Suprapubic skin (tissue), 3 donors: ENCODE data around the gene TRIM41.

ENCODE experiments used
- CTCF ChIP-seq, 2 donors: fragments of 200-600 bp in 1 of 2; fragments of 450-650 bp in 1 of 2; sonication (generic) in 1 of 2; IDR thresholded peaks; one replicate each; pipeline ENCODE4 v1.5.1; 2016 to 2019; ENCODE audit warnings: antibody characterized with exemption in 2 of 2, mild to moderate bottlenecking in 1 of 2, moderate library complexity in 1 of 2
- EP300 ChIP-seq: sonication (generic); formaldehyde crosslinking; IDR thresholded peaks from one replicate; pipeline ENCODE4 v1.6.1; 2017; ENCODE audit warnings: antibody characterized with exemption
- POLR2A ChIP-seq, 2 donors: fragments of 450-650 bp; IDR thresholded peaks; one replicate each; pipeline ENCODE4 v1.6.1; 2017; ENCODE audit warnings: antibody characterized with exemption in 2 of 2, mild to moderate bottlenecking in 2 of 2, moderate library complexity in 2 of 2

DNA sequence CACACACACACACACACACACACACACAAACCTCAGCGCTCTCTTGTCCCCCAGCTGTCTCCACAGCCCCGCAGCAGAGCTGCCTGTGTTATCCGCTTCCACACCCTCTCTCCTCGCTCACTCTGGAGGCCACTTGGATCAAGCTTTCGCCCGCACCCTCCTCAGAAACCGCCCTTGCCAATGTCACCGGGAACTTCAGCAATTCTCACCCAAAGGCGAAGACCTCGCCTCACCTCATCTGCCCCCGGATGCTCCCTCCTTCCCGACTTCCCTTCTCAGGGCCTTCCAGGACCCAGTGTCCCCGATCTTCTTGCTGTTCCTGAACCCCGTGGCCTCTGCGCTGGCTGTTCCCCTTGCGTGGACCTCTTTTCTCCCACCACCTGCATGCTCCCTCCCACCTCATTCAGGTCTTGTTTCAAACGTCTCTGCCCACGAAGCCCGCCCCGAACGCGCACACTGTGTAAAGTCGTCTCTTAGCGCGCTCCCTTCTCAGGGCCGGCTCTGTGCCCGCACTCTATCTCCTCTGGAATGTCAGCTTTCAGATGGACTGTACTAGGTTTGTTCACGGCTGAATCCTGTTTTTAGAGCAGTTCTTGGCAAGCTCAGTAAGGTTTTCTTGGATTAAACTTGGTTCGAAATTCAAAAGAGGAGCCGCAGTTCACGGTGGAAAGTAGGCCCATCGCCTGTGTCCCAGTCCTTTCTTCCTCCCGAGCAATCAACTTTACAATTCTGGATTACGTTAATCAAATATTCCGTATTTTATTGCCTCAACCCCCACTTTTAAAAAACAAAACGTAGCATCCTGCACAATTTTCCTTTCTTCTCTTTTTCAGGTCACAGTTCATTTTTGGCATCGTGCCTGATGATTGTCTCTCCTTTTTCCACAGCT lies 17.1 kb upstream of the TRIM41 start:
- TF ChIP-seq EP300 = no peak
- no peak for TF ChIP-seq CTCF (IDR thresholded peaks at IDR 0.05)
- no peak for TF ChIP-seq POLR2A (IDR thresholded peaks at IDR 0.05)
